CD4-positive, alpha-beta T cell treated with Interleukin-15 for 1 hour (primary cell): ENCODE measurements around the gene TSHZ3.

Experiments
- DNase-seq: peaks from one replicate; pipeline ENCODE4 v3.0.0-alpha.2; 2020

TSHZ3 gene

GRCh38 chr19:31337008-31337914, 12.0 kb downstream of the TSHZ3 start:
- no peak for DNase-seq

GRCh38 chr19:31335716-31336115, 13.5 kb downstream of the TSHZ3 start:
- no peak for DNase-seq

- DNase-seq: no peak
Observed at GRCh38 chr19:31334849-31335624, 14.2 kb downstream of the TSHZ3 start.

- no peak for DNase-seq
Observed at GRCh38 chr19:31334101-31334848, 15.0 kb downstream of the TSHZ3 start.

GRCh38 chr19:31332096-31332495, 17.1 kb downstream of the TSHZ3 start:
- DNase-seq: no peak

GRCh38 chr19:31331536-31331935, 17.7 kb downstream of the TSHZ3 start:
- no peak for DNase-seq

- no peak for DNase-seq
Observed at GRCh38 chr19:31330761-31331160, 18.5 kb downstream of the TSHZ3 start.

- DNase-seq: no peak
Observed at GRCh38 chr19:31330237-31330636, 19.0 kb downstream of the TSHZ3 start.

GRCh38 chr19:31329819-31330218, 19.4 kb downstream of the TSHZ3 start:
- DNase-seq: no peak

- DNase-seq: no peak
Observed at GRCh38 chr19:31328238-31328637, 21.0 kb downstream of the TSHZ3 start.

- no peak for DNase-seq
Observed at GRCh38 chr19:31326329-31327028, 22.8 kb downstream of the TSHZ3 start.

- DNase-seq: no peak
Observed at GRCh38 chr19:31325342-31325741, 23.9 kb downstream of the TSHZ3 start.

GRCh38 chr19:31319465-31319864, 29.8 kb downstream of the TSHZ3 start:
- DNase-seq: no peak

GRCh38 chr19:31318790-31319425, 30.3 kb downstream of the TSHZ3 start:
- DNase-seq: no peak

GRCh38 chr19:31317570-31317969, 31.7 kb downstream of the TSHZ3 start:
- DNase-seq: no peak

- DNase-seq: no peak
Observed at GRCh38 chr19:31317093-31317492, 32.1 kb downstream of the TSHZ3 start.

- DNase-seq: no peak
Observed at GRCh38 chr19:31316201-31316951, 32.9 kb downstream of the TSHZ3 start.

GRCh38 chr19:31315652-31316051, 33.6 kb downstream of the TSHZ3 start:
- DNase-seq: no peak

- DNase-seq: no peak
Observed at GRCh38 chr19:31314849-31315629, 34.2 kb downstream of the TSHZ3 start.

- no peak for DNase-seq
Observed at GRCh38 chr19:31314156-31314555, 35.1 kb downstream of the TSHZ3 start.
